HG03469 (cell line): ENCODE measurements around the gene KRT7.

Source experiments
- ATAC-seq: cut with Tn5 transposase; IDR thresholded peaks from one replicate; pipeline ENCODE4 v1.9.1; 2021; ENCODE audit warnings: mild to moderate bottlenecking, moderate library complexity, moderate number of reproducible peaks; ENCODE audit not compliant: unreplicated experiment

Gene KRT7

GRCh38 chr12:52211716-52212585 is 21.1 kb upstream of the KRT7 start:
- ATAC-seq, result no peak

GRCh38 chr12:52212701-52213563 is 20.1 kb upstream of the KRT7 start:
- ATAC-seq, result no peak

GRCh38 chr12:52213564-52214420 is 19.3 kb upstream of the KRT7 start:
- no peak for ATAC-seq

- ATAC-seq, result no peak
Measured at GRCh38 chr12:52214421-52214802, 18.6 kb upstream of the KRT7 start.

GRCh38 chr12:52215587-52216031 is 17.4 kb upstream of the KRT7 start:
- ATAC-seq, result no peak

GRCh38 chr12:52216100-52216499 is 16.9 kb upstream of the KRT7 start:
- no peak for ATAC-seq

- no peak for ATAC-seq
Measured at GRCh38 chr12:52216807-52217206, 16.2 kb upstream of the KRT7 start.

- ATAC-seq, result no peak
Measured at GRCh38 chr12:52217223-52217622, 15.8 kb upstream of the KRT7 start.

- ATAC-seq, result no peak
Measured at GRCh38 chr12:52218001-52218400, 15.0 kb upstream of the KRT7 start.

- ATAC-seq, result no peak
Measured at GRCh38 chr12:52220477-52220876, 12.6 kb upstream of the KRT7 start.

GRCh38 chr12:52221070-52221781 is 11.8 kb upstream of the KRT7 start:
- no peak for ATAC-seq

GRCh38 chr12:52221912-52222457 is 11.1 kb upstream of the KRT7 start:
- ATAC-seq, result no peak

- no peak for ATAC-seq
Measured at GRCh38 chr12:52222692-52223091, 10.4 kb upstream of the KRT7 start.

- ATAC-seq, result no peak
Measured at GRCh38 chr12:52223406-52224039, 9.5 kb upstream of the KRT7 start.

- ATAC-seq, result no peak
Measured at GRCh38 chr12:52224151-52224550, 8.9 kb upstream of the KRT7 start.

- no peak for ATAC-seq
Measured at GRCh38 chr12:52225752-52226151, 7.3 kb upstream of the KRT7 start.

- ATAC-seq, result no peak
Measured at GRCh38 chr12:52226446-52226845, 6.6 kb upstream of the KRT7 start.

GRCh38 chr12:52227606-52228166 is 5.4 kb upstream of the KRT7 start:
- ATAC-seq, result no peak

- ATAC-seq, result no peak
Measured at GRCh38 chr12:52228366-52228765, 4.7 kb upstream of the KRT7 start.
